Stimulated activated CD8-positive, alpha-beta memory T cell treated with anti-CD3 and anti-CD28 coated beads, Interleukin-15, amount 100 ng/mL, for 24 hours (primary cell): ENCODE measurements around the gene RHCG.

ENCODE experiments used
- DNase-seq: peaks from one replicate; pipeline ENCODE4 v3.0.0-alpha.2; 2020; ENCODE audit warnings: low read depth

Gene RHCG

GRCh38 chr15:89496155-89497098 is at the start of gene RHCG:
RHCG (minus strand) TSS chr15:89496583; CDS start chr15:89496544, 39 bp downstream.
- DNase-seq, result no peak

DNA sequence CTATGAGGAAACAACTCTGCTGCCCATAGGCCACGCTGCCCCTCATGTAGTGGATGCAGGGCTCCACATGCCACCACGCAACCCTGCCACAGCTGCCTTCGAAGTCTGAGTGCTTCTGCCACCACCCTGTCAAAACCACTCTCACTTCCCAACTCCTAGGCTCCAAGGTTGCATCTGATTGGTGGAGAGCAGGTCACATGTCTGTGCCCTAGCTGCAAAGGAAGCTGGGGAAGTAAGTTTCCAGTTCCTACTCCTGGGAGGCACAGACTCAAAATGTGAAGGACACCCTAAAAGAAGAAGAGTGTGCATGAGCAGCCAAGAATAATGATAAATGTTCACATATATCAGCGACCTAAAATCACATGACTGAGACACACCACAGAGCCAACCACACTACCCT is 47.0 kb upstream of the RHCG start:
- no peak for DNase-seq

GRCh38 chr15:89542369-89542768 is 46.0 kb upstream of the RHCG start:
- DNase-seq, result no peak

- no peak for DNase-seq
Measured at GRCh38 chr15:89539027-89539426, 42.6 kb upstream of the RHCG start.

DNA sequence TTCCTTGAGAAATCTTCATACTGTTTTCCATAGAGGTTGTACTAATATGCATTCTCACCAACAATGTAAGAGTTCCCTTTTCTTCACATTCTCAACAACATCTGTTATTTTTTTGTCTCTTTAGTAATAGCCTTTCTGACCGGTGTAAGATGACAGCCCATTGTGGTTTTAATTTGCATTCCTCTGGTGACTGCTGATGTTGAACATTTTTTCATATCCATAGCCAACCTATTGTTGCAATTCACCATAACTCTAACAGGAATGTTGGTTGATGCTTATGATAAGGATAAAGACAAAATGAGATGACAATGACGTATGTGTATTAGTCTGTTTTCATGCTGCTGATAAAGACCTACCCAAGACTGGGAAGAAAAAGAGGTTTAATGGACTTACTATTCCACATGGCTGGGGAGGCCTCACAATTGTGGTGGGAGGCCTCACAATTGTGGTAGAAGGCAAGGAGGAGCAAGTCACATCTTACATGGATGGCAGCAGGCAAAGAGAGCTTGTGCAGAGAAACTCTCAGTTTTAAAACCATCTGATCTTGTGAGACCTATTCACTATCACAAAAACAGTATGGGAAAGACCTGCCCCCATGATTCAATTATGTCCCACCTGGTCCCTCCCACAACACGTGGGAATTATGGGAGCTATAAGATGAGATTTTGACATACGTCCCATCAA is 37.6 kb upstream of the RHCG start:
- no peak for DNase-seq

DNA sequence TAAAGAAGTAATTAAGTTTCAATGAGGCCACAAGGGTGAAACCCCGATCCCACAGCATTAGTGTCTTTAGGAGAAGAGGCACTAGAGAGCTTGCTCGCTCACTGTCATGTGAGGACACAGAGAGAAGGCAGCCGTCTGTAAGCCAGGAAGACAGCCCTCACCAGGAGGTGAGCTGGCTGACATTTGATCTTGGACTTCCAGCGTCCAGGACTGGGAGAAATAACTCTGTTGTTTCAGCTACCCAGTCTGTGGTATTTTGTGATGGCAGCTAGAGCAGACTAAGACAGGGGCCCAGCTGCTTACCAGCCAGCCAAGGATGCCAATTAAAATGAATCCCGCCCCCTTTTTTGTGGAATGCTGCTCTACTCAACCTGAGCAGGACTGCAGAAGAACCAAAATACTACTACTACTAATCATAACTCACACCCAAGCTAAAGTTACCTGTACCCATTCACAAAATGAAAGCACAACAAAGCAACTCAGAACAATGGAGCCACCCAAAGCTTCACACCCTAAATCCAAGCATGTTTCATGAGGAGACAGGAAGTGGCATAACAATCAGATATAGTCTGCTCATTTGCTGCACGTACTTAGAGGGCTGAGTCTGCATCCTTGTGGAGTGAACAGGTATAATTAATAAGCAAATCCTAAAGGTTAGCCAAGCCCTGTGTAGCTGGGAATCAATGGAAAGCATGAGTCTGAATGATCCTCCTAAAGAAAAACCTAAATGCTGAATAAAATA is 35.6 kb upstream of the RHCG start:
- no peak for DNase-seq

DNA sequence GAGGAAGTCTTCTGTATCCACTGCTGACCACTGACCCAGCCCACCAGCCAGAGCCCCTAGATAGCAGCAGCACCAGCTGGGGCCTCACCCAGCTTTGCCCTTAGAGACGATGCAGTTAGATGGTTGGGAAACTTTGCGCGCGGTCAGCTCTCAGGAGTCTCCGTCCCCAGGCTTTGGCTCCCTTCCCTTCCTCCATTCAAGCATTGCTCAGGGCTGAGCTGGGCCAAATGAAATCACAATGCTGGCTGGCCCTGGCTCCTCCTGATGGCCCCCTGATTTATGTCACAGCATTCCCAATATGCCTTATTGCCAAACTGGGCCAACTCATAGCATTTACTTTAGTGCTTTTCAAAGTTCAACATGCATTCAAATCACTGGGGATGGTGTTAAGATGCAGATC is 34.6 kb upstream of the RHCG start:
- DNase-seq, result no peak

DNA sequence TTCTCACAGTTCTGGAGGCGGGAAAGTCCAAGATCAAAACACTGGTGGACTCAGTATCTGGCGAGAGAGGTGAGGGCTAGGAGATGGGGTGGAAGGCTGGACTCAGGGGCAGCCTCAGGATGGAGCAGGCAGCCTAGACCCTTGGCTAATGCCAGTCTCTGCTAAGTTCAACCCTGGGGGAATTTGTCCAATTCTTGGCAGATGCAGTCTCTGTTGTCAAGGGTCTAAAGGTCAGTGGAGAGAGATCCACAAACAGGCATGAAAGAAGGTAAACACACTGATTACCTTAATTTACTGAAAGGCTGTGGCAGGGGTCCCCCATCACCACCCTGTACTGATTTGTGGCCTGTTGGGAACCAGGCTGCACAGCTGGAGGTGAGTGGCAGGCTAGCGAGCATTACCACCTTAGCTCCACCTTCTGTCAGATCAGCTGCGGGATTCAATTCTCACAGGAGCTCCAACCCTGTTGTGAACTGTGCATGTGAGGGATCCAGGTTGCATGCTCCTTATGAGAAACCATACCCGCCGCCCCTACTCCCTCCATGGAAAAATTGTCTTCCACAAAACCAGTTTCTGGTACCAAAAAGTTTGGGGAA is 32.5 kb upstream of the RHCG start:
- no peak for DNase-seq

GRCh38 chr15:89526601-89527441 is 30.4 kb upstream of the RHCG start:
- DNase-seq, result no peak

- no peak for DNase-seq
Measured at GRCh38 chr15:89526181-89526580, 29.8 kb upstream of the RHCG start.

- DNase-seq, result no peak
Measured at GRCh38 chr15:89524184-89524583, 27.8 kb upstream of the RHCG start.

DNA sequence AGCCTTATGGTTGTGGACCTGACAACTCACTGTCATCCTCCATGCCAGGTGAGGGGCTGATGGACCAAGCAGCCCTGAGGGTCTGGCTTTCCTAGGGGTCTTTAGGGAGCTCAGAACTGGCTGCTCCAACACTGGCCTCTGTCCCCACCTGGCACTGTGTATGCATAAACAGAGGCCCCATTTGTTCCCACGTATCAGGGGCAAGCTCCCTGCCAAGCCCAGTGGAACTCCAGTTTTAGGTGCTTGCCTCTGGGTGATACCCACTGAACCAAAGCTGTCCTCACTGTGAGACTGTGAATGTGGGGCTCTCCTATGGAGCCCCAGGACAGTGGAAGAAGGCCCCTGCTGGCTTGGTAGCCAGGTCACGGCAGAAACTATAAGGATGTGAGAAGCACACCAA is 26.7 kb upstream of the RHCG start:
- DNase-seq, result no peak

DNA sequence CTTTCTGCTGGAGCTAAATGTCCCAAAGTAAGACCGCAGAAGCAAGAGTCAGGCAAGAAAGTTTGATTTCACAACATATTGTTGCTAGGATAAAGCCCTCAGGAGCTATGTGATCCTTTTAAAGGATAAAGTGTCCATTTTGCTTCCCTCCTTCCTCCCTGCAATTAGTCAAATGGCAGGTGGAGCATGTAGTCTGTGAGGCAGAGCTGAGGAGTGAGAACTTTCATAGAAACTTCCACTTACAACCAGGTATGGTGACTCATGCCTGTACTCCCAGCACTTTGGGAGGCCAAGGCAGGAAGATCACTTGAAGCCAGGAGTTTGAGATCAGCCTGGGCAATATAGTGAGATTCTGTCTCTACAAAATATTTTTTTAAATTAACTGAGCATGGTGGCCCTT is 25.2 kb upstream of the RHCG start:
- DNase-seq, result no peak

GRCh38 chr15:89515477-89515876 is 19.1 kb upstream of the RHCG start:
- DNase-seq, result no peak

GRCh38 chr15:89514596-89515406 is 18.4 kb upstream of the RHCG start:
- DNase-seq, result no peak

DNA sequence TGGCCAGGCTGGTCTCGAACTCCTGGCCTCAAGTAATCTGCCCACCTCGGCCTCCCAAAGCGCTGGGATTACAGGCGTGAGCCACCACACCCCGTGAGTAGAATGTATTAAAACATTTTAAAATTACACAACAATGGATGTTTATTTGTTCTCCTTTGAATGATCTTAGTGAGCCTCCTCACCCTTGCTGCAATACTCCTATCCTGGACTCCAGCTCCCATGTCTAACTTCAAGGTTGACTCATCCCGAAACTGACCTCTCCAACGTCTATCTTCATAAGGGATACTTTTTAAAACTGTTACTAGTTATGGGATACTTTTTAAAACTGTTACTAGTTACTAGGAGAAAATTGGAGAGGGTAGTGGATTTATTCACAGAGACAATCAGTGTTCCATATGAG is 17.8 kb upstream of the RHCG start:
- DNase-seq, result no peak

- no peak for DNase-seq
Measured at GRCh38 chr15:89513284-89513683, 16.9 kb upstream of the RHCG start.

DNA sequence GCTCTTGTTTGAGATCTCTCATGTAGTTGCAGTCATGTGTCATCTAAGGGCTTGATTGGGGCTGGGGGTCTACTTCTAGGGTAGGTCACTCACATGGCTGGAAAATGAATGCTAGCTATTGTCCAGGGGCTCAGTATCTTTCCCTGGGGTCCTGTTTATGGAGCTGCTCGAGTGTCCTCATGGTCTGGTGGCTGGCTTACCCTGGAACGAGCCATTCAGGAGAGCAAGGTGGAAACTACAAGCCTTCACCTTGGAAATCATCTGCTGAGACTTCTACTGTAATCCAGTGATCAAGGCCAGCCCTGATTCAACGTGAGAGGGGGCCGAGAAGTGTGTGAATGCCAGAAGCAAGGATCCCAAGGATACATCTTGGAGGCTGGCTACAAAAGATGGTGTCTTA is 16.2 kb upstream of the RHCG start:
- no peak for DNase-seq

DNA sequence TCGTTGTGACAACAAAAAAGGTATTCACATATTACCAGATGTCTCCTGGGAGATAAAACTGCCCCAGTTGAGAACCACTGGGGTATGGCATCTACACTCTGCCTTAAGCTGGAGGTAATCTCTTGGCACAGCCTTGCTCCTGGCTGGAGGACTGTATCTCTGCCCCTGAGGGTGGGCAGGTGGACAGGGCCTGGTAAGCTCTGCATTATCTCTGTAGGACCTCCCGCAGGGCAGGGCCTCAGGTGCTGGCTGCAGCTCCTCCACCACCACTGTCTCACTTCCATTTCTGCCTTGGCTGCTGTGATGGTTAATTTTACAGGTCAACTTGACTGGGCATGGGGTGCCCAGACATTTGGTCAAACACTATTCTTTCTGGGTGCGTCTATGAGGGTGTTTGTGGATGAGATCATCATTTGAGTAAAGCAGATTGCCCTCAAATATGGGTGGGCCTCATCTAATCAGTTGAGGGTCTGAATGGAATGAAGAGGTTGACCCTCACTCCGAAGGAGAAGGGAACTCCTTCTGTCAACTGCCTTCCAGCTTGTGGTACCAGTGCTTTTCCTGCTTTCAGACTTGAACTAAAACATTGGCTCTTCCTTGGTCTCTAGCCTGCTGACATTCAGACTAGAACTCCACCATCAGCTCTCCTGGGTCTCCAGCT is 9.8 kb upstream of the RHCG start:
- DNase-seq, result no peak

DNA sequence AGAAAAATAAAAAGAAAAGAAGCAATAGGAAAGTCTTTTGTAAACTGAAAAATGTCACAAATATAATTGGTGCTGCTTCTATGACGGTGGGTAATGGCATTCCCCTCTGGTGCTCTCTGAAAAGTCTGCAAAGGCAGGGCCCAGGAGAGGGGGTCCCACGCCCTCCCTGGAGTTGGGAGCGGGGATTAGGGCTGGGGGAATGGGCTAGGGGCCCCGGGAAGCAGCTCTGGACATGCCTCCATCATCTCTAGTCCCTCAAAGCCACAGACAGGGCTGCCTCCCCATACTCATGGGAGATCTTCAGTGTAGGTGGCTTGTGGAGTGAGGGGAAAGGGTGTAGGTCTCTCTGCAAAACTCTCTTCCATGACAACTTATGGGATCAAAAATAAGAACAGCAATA is 7.8 kb upstream of the RHCG start:
- DNase-seq, result no peak
